H1 (cell line): Measurements from ENCODE around the gene PASD1. TPM values are rescaled to one million over a fixed set of nuclear protein-coding genes. Genes with fewer than 3 reads are reported as not detected.

Experiments
- CTCF ChIA-PET: fragments of 300-600 bp; sonication (Branson Sonifier 250); formaldehyde crosslinking; loops from one replicate; lab custom pipeline; 2021; ENCODE audit not compliant: partially characterized antibody; lab: Charles Lee
- POLR2A ChIA-PET: fragments of 300-600 bp; sonication (Branson Sonifier 250); formaldehyde crosslinking; loops from one replicate; lab custom pipeline; 2021; ENCODE audit warnings: inconsistent platforms; ENCODE audit not compliant: partially characterized antibody; lab: Charles Lee
- DNase-seq, 2 experiments: peaks; one replicate each; pipeline versions ENCODE4 v3.0.0 to v3.0.0-alpha.2; 2010 to 2022; ENCODE audit warnings: low spot score in 2 of 2, low read depth in 1 of 2, mixed read lengths in 1 of 2
- FAIRE-seq: peaks from 2 replicates; lab custom pipeline; 2011; peaks lifted over from hg19 to GRCh38; lab: Jason Lieb, UNC
- H2AFZ ChIP-seq: 2 replicates; pipeline ENCODE4 v1.8.1; 2012; ENCODE audit warnings: low read length, inconsistent platforms
- H2AK5ac ChIP-seq: 2 replicates; pipeline ENCODE4 v1.6.1; 2013; ENCODE audit warnings: low read depth, low read length
- H2BK120ac ChIP-seq: replicated peaks from 2 replicates; pipeline ENCODE3; 2013; ENCODE audit warnings: low read depth, low read length, inconsistent platforms
- H2BK12ac ChIP-seq: 2 replicates; pipeline ENCODE4 v1.6.1; 2013; ENCODE audit warnings: low read depth, low read length
- H2BK15ac ChIP-seq: 2 replicates; pipeline ENCODE4 v1.6.1; 2013; ENCODE audit warnings: low read length
- H2BK20ac ChIP-seq: 2 replicates; pipeline ENCODE4 v1.6.1; 2013; ENCODE audit warnings: low read length
- H2BK5ac ChIP-seq: 2 replicates; pipeline ENCODE4 v1.6.1; 2013; ENCODE audit warnings: low read depth, low read length
- H3K14ac ChIP-seq: 2 replicates; pipeline ENCODE4 v1.6.1; 2013; ENCODE audit warnings: inconsistent platforms; ENCODE audit not compliant: insufficient read length
- H3K18ac ChIP-seq: 2 replicates; pipeline ENCODE4 v1.6.1; 2013; ENCODE audit warnings: low read length; ENCODE audit errors: extremely low read depth
- H3K23ac ChIP-seq: 2 replicates; pipeline ENCODE4 v1.6.1; 2013; ENCODE audit warnings: inconsistent platforms; ENCODE audit not compliant: insufficient read length
- H3K23me2 ChIP-seq: 2 replicates; pipeline ENCODE4 v1.6.1; 2013; ENCODE audit warnings: low read depth, low read length
- H3K27ac ChIP-seq: 2 replicates; pipeline ENCODE4 v1.6.1; 2011; ENCODE audit warnings: low read depth, low read length, inconsistent platforms
- H3K27me3 ChIP-seq, 4 experiments: replicated peaks in 1 of 4; 1 replicate in 1 of 4; 2 replicates in 3 of 4; pipeline versions ENCODE4 v1.6.1 to v1.8.1; 2011 to 2013; ENCODE audit warnings: low read length in 3 of 4, mild to moderate bottlenecking in 3 of 4, inconsistent platforms in 2 of 4, mixed read lengths in 2 of 4, moderate library complexity in 1 of 4; ENCODE audit not compliant: control insufficient read depth in 3 of 4, insufficient read depth in 3 of 4; ENCODE audit errors: extremely low read depth in 1 of 4
- H3K36me3 ChIP-seq, 4 experiments: 2 replicates each; pipeline versions ENCODE4 v1.6.1 to v1.8.1; 2011 to 2013; ENCODE audit warnings: mild to moderate bottlenecking in 4 of 4, low read length in 3 of 4, moderate library complexity in 2 of 4, control low read depth in 1 of 4, inconsistent platforms in 1 of 4; ENCODE audit not compliant: insufficient read depth in 4 of 4, control insufficient read depth in 2 of 4
- H3K4ac ChIP-seq: replicated peaks from 2 replicates; pipeline ENCODE3; 2013; ENCODE audit warnings: low read length, low read depth, mixed read lengths, inconsistent platforms; ENCODE audit not compliant: insufficient read length
- H3K4me1 ChIP-seq, 4 experiments: replicated peaks in 1 of 4; 1 replicate in 1 of 4; 2 replicates in 3 of 4; pipeline versions ENCODE4 v1.6.1 to v1.8.1; 2011 to 2013; ENCODE audit warnings: low read length in 3 of 4, inconsistent platforms in 2 of 4, mixed read lengths in 1 of 4; ENCODE audit not compliant: insufficient read depth in 4 of 4, control insufficient read depth in 3 of 4
- H3K4me2 ChIP-seq, 2 experiments: 2 replicates each; pipeline versions ENCODE4 v1.6.1 to v1.8.1; 2011 to 2013; ENCODE audit warnings: low read depth in 2 of 2, low read length in 2 of 2, control low read depth in 1 of 2, inconsistent platforms in 1 of 2, mild to moderate bottlenecking in 1 of 2; ENCODE audit not compliant: insufficient read depth in 1 of 2
- H3K4me3 ChIP-seq, 4 experiments: fragments of 200-600, 300-600 bp in 1 of 4; sonication (generic), shearing (Covaris generic), sonication (Bioruptor Twin) in 1 of 4; 2 replicates each; pipeline versions ENCODE4 v1.5.1 to v1.8.1; 2011 to 2016; ENCODE audit warnings: low read length in 4 of 4, low read depth in 3 of 4, control low read depth in 2 of 4, inconsistent platforms in 2 of 4, mild to moderate bottlenecking in 2 of 4, mixed read lengths in 1 of 4, moderate library complexity in 1 of 4; ENCODE audit not compliant: insufficient read depth in 2 of 4; ENCODE audit errors: extremely low read depth in 1 of 4
- H3K56ac ChIP-seq: replicated peaks from 2 replicates; pipeline ENCODE3; 2013; ENCODE audit warnings: low read depth, mild to moderate bottlenecking, mixed read lengths, low read length, inconsistent platforms; ENCODE audit not compliant: insufficient read length
- H3K79me1 ChIP-seq: 2 replicates; pipeline ENCODE4 v1.6.1; 2013; ENCODE audit warnings: low read depth, low read length, control low read depth
- H3K79me2 ChIP-seq, 2 experiments: 2 replicates each; pipeline versions ENCODE4 v1.6.1 to v1.8.1; 2012 to 2013; ENCODE audit warnings: low read length in 2 of 2, mild to moderate bottlenecking in 2 of 2, inconsistent platforms in 1 of 2; ENCODE audit not compliant: insufficient read depth in 2 of 2, control insufficient read depth in 1 of 2
- H3K9ac ChIP-seq, 4 experiments: replicated peaks in 1 of 4; 1 replicate in 1 of 4; 2 replicates in 3 of 4; pipeline versions ENCODE4 v1.6.1 to v1.8.1; 2011 to 2013; ENCODE audit warnings: low read depth in 3 of 4, low read length in 3 of 4, control low read depth in 2 of 4, mild to moderate bottlenecking in 2 of 4, moderate library complexity in 2 of 4, inconsistent platforms in 1 of 4; ENCODE audit errors: extremely low read depth in 1 of 4
- H3K9me3 ChIP-seq, 2 experiments: 2 replicates each; pipeline versions ENCODE4 v1.6.1 to v1.8.1; 2012 to 2013; ENCODE audit warnings: mild to moderate bottlenecking in 2 of 2, moderate library complexity in 2 of 2, control low read depth in 1 of 2, inconsistent platforms in 1 of 2, low read depth in 1 of 2, low read length in 1 of 2, mixed read lengths in 1 of 2; ENCODE audit not compliant: insufficient read depth in 2 of 2
- H4K20me1 ChIP-seq, 2 experiments: replicated peaks in 1 of 2; 2 replicates each; pipeline versions ENCODE3 to v1.8.1; 2011 to 2013; ENCODE audit warnings: inconsistent platforms in 2 of 2, low read length in 2 of 2, mild to moderate bottlenecking in 1 of 2; ENCODE audit not compliant: insufficient read depth in 2 of 2, control insufficient read depth in 1 of 2
- H4K5ac ChIP-seq: 2 replicates; pipeline ENCODE4 v1.6.1; 2013; ENCODE audit warnings: low read length, low read depth, mixed read lengths, inconsistent platforms; ENCODE audit not compliant: insufficient read length
- H4K8ac ChIP-seq: 2 replicates; pipeline ENCODE4 v1.8.0; 2013; ENCODE audit warnings: mild to moderate bottlenecking, moderate library complexity, low read length, inconsistent platforms; ENCODE audit not compliant: insufficient read depth; ENCODE audit errors: extremely low read depth
- H4K91ac ChIP-seq: replicated peaks from 2 replicates; pipeline ENCODE3; 2013; ENCODE audit warnings: low read length, mixed read lengths, inconsistent platforms; ENCODE audit not compliant: insufficient read length
- CHD1 ChIP-seq: IDR thresholded peaks from 2 replicates; pipeline ENCODE4 v1.6.1; 2012; ENCODE audit warnings: low read depth, low read length, improper control_type of control experiment
- CREB1 ChIP-seq: IDR thresholded peaks from 2 replicates; pipeline ENCODE4 v1.6.1; 2012; ENCODE audit warnings: inconsistent platforms
- E2F6 ChIP-seq: IDR thresholded peaks from 2 replicates; pipeline ENCODE4 v1.6.1; 2012; ENCODE audit warnings: inconsistent platforms
- FOSL1 ChIP-seq: IDR thresholded peaks from 2 replicates; pipeline ENCODE4 v1.6.1; 2011; ENCODE audit warnings: mild to moderate bottlenecking, low read depth, low read length, moderate library complexity; ENCODE audit not compliant: insufficient read depth
- HDAC6 ChIP-seq: IDR thresholded peaks from one replicate; pipeline ENCODE4 v1.7.1; 2012; ENCODE audit warnings: low read depth, mild to moderate bottlenecking, inconsistent platforms, low read length, moderate library complexity
- KDM1A ChIP-seq: fragments of 200-600, 300-600 bp; sonication (generic); IDR thresholded peaks from 2 replicates; pipeline ENCODE4 v1.7.1; 2016; ENCODE audit warnings: mild to moderate bottlenecking, low read length, borderline replicate concordance
- POLR2AphosphoS5 ChIP-seq: IDR thresholded peaks from 2 replicates; pipeline ENCODE4 v1.6.1; 2011; ENCODE audit warnings: low read depth, low read length
- RXRA ChIP-seq: IDR thresholded peaks from 2 replicates; pipeline ENCODE4 v1.6.1; 2011; ENCODE audit warnings: low read depth, mild to moderate bottlenecking, low read length, moderate library complexity; ENCODE audit not compliant: insufficient read depth
- SIX5 ChIP-seq: IDR thresholded peaks from 2 replicates; pipeline ENCODE4 v1.6.1; 2011; ENCODE audit warnings: mild to moderate bottlenecking, low read depth, low read length
- SP4 ChIP-seq: IDR thresholded peaks from 2 replicates; pipeline ENCODE4 v1.6.1; 2012; ENCODE audit warnings: low read length, inconsistent platforms
- ZNF274 ChIP-seq: IDR thresholded peaks from 2 replicates; pipeline ENCODE4 v1.7.0; 2012; ENCODE audit warnings: low read length, borderline replicate concordance; ENCODE audit errors: extremely low read depth
- WGBS, 2 experiments: shearing (Covaris generic) in 1 of 2; methylation state at CpG; one replicate each; pipeline versions ENCODE4 v1.1.6 to v1.1.7; 2013 to 2015; ENCODE audit warnings: low lambda C conversion rate in 2 of 2, mixed read lengths in 2 of 2, inconsistent platforms in 1 of 2, low coverage in 1 of 2, missing lambda C conversion rate in 1 of 2; ENCODE audit not compliant: insufficient replicate concordance in 2 of 2, insufficient coverage in 1 of 2, insufficient read length in 1 of 2; ENCODE audit errors: extremely low coverage in 1 of 2, missing lambda C conversion rate in 1 of 2; 5-methylcytosine and 5-hydroxymethylcytosine counted together
- polyA plus RNA-seq, 7 experiments: library from polyadenylated mRNA; depleted of rRNA in 3 of 7; stranded (reverse) in 5 of 7; unstranded in 2 of 7; fragments of >200 nt in 5 of 7; fragments of 200-250 nt in 2 of 7; gene quantifications; 1 replicate in 5 of 7; 2 replicates in 1 of 7; 4 replicates in 1 of 7; pipeline versions ENCODE4 v1.2.1 to v1.2.3, GENCODE V29; 2011 to 2013; ENCODE audit warnings: missing spikeins in 2 of 7, mixed read lengths in 2 of 7
- total RNA-seq: library from RNA; stranded (reverse); fragmentation: NEBNext Ultra II Directional; extraction: Animal tissue kit (Norgen Biotek cat#: 25700); gene quantifications from 2 replicates; pipeline ENCODE4 v1.2.1, GENCODE V29; 2021
- TF ChIP-seq, protein P1 (sequence below): IDR thresholded peaks from 2 replicates; pipeline ENCODE4 v1.6.1; 2011; ENCODE audit warnings: low read length, improper control_type of control experiment

The PASD1 gene
- total and polyA plus RNA-seq, 2 of the 8 experiments (the other 6 are each of a cell fraction or from before 2014, with no cell fraction given) = 0.03 to 0.09 TPM

- ChIA-PET POLR2A (no interaction called here), CTCF (interaction anchor here (2.5 kb wide), 1 partner anchor 13 kb away, joined by 9 read pairs; no protein-coding TSS in a partner anchor)
- Histone ChIP-seq H2AK5ac (no peak overlapping the region), H3K27me3 (peaks cover 0 to 4% (median 0%) of the 10 kb centered on the region in 4 experiments; a peak in 3 of 7 replicates), H2BK15ac (no peak overlapping the region), H2BK120ac (no peak overlapping the region), H3K4me3 (no peak overlapping the region), H3K14ac (no peak overlapping the region), H3K9ac (no peak overlapping the region), H2BK20ac (no peak overlapping the region), H3K18ac (no peak overlapping the region), H3K4ac (no peak overlapping the region), H3K56ac (no peak overlapping the region), H3K4me2 (no peak overlapping the region), H3K36me3 (no peaks in the 10 kb centered on the region), H3K9me3 (no peaks in the 10 kb centered on the region), H4K8ac (no peak overlapping the region), H3K23ac (no peak overlapping the region), H3K4me1 (peaks cover 0 to 6% (median 4%) of the 10 kb centered on the region in 4 experiments; a peak in 2 of 7 replicates), H4K20me1 (no peaks in the 10 kb centered on the region), H2BK5ac (no peak overlapping the region), H3K79me1 (no peaks in the 10 kb centered on the region), H2AFZ (no peak overlapping the region), H3K79me2 (no peaks in the 10 kb centered on the region), H3K23me2 (no peaks in the 10 kb centered on the region), H4K5ac (no peak overlapping the region), H4K91ac (no peak overlapping the region), H2BK12ac (no peak overlapping the region), H3K27ac (no peak overlapping the region)
- FAIRE-seq = no peak
- WGBS, 2 experiments = no CpG with 5 or more reads among the region's 1 CpG
- no peak for TF ChIP-seq E2F6
- TF ChIP-seq ZNF274 = no peak
- TF ChIP-seq HDAC6 = no peak
- no peak for TF ChIP-seq FOSL1
- TF ChIP-seq CREB1 = no peak
- no peak for TF ChIP-seq KDM1A
- no peak for TF ChIP-seq POLR2AphosphoS5
- TF ChIP-seq SIX5 = no peak
- no peak for TF ChIP-seq SP4
- no peak for TF ChIP-seq RXRA
- TF ChIP-seq CHD1 = no peak
- TF ChIP-seq, protein P1, sequence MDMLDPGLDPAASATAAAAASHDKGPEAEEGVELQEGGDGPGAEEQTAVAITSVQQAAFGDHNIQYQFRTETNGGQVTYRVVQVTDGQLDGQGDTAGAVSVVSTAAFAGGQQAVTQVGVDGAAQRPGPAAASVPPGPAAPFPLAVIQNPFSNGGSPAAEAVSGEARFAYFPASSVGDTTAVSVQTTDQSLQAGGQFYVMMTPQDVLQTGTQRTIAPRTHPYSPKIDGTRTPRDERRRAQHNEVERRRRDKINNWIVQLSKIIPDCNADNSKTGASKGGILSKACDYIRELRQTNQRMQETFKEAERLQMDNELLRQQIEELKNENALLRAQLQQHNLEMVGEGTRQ = no peak
- DNase-seq = no peak
Observed at GRCh38 chrX:151725338-151725614, 161.8 kb downstream of the PASD1 start.
